B cell (primary cell): ENCODE results near the gene CINP. TPM values are rescaled to one million over a fixed set of nuclear protein-coding genes. Genes with fewer than 3 reads are reported as not detected.

Experiments used
- ATAC-seq: fragments of 200-7000 bp; cut with Tn5 transposase; one replicate; pipeline ENCODE4 v1.10.0; 2021; ENCODE audit warnings: low read depth, mild to moderate bottlenecking, moderate number of reproducible peaks, moderate library complexity
- CTCF ChIA-PET: fragments of 350-600 bp; sonication (Branson Sonifier 250); formaldehyde crosslinking; loops from one replicate; lab custom pipeline; 2021; ENCODE audit warnings: antibody characterized with exemption, inconsistent platforms; lab: Charles Lee
- POLR2A ChIA-PET: fragments of 350-600 bp; sonication (Branson Sonifier 250); formaldehyde crosslinking; loops from one replicate; lab custom pipeline; 2021; ENCODE audit warnings: antibody characterized with exemption; lab: Charles Lee
- DNase-seq: peaks from one replicate; pipeline ENCODE4 v3.0.0; 2013
- H2AFZ ChIP-seq: 2 replicates; pipeline ENCODE4 v1.6.1; 2012; ENCODE audit warnings: mild to moderate bottlenecking, low read depth, low read length; ENCODE audit not compliant: insufficient read depth, poor library complexity, severe bottlenecking
- H3K27ac ChIP-seq, 2 donors: 1 replicate in 1 of 2; 2 replicates in 1 of 2; pipeline ENCODE4 v1.5.1; 2012 to 2013; ENCODE audit warnings: low read length in 2 of 2, mild to moderate bottlenecking in 2 of 2, moderate library complexity in 1 of 2
- H3K27me3 ChIP-seq, 4 experiments: fragments of 200-600 bp in 1 of 4; sonication (generic) in 1 of 4; replicated peaks in 1 of 4; 1 replicate in 2 of 4; 2 replicates in 2 of 4; pipeline versions ENCODE4 v1.6.1 to v1.7.0; 2013 to 2016; ENCODE audit warnings: low read length in 3 of 4, mild to moderate bottlenecking in 2 of 4, mixed read lengths in 1 of 4, moderate library complexity in 1 of 4; ENCODE audit not compliant: insufficient read depth in 4 of 4, control insufficient read depth in 3 of 4; ENCODE audit errors: control extremely low read depth in 1 of 4
- H3K36me3 ChIP-seq, 2 experiments: replicated peaks in 1 of 2; 1 replicate in 1 of 2; 2 replicates in 1 of 2; pipeline versions ENCODE4 v1.6.1 to v1.7.1; 2013; ENCODE audit warnings: low read length in 1 of 2; ENCODE audit not compliant: insufficient read depth in 2 of 2, control insufficient read depth in 1 of 2; ENCODE audit errors: control extremely low read depth in 1 of 2, extremely low read depth in 1 of 2
- H3K4me1 ChIP-seq, 2 donors: fragments of 200-600 bp in 1 of 2; sonication (generic) in 1 of 2; 1 replicate in 1 of 2; 2 replicates in 1 of 2; pipeline versions ENCODE4 v1.5.1 to v1.6.1; 2013 to 2017; ENCODE audit warnings: low read length in 2 of 2; ENCODE audit not compliant: control insufficient read depth in 2 of 2, insufficient read depth in 2 of 2
- H3K4me2 ChIP-seq: replicated peaks from 2 replicates; pipeline ENCODE3; 2012; ENCODE audit warnings: mild to moderate bottlenecking, low read depth, low read length; ENCODE audit not compliant: poor library complexity, severe bottlenecking
- H3K4me3 ChIP-seq, 5 experiments: fragments of 200-600 bp in 1 of 5; sonication (generic) in 1 of 5; 1 replicate in 3 of 5; 2 replicates in 2 of 5; pipeline versions ENCODE4 v1.5.1 to v1.7.0; 2011 to 2016; ENCODE audit warnings: low read length in 4 of 5, mild to moderate bottlenecking in 4 of 5, low read depth in 2 of 5, control low read depth in 1 of 5, moderate library complexity in 1 of 5; ENCODE audit not compliant: insufficient read depth in 1 of 5; ENCODE audit errors: control extremely low read depth in 1 of 5, extremely low read depth in 1 of 5
- H3K79me2 ChIP-seq: fragments of 200-600 bp; sonication (generic); one replicate; pipeline ENCODE4 v1.6.0; 2016; ENCODE audit warnings: low read length; ENCODE audit not compliant: control insufficient read depth, insufficient read depth
- H3K9ac ChIP-seq: fragments of 200-600 bp; sonication (generic); 2 replicates; pipeline ENCODE4 v1.6.1; 2017; ENCODE audit warnings: mild to moderate bottlenecking, low read length, moderate library complexity
- H3K9me3 ChIP-seq, 3 donors: one replicate each; pipeline versions ENCODE4 v1.6.1 to v1.7.1; 2013; ENCODE audit warnings: low read length in 2 of 3; ENCODE audit not compliant: control insufficient read depth in 2 of 3, insufficient read depth in 1 of 3; ENCODE audit errors: control extremely low read depth in 1 of 3
- H4K20me1 ChIP-seq: 2 replicates; pipeline ENCODE4 v1.6.0; 2012; ENCODE audit warnings: mild to moderate bottlenecking, low read length; ENCODE audit not compliant: insufficient read depth, control insufficient read depth, poor library complexity, severe bottlenecking
- H3K27ac Mint-ChIP-seq: one replicate; pipeline ENCODE4 v1.8.0; 2021; ENCODE audit warnings: mixed read lengths
- H3K27me3 Mint-ChIP-seq: one replicate; pipeline ENCODE4 v1.8.0; 2021; ENCODE audit warnings: mixed read lengths
- H3K4me1 Mint-ChIP-seq: one replicate; pipeline ENCODE4 v1.8.0; 2021; ENCODE audit warnings: mixed read lengths
- H3K4me3 Mint-ChIP-seq: one replicate; pipeline ENCODE4 v1.8.0; 2021; ENCODE audit warnings: mixed read lengths
- H3K9me3 Mint-ChIP-seq: one replicate; pipeline ENCODE4 v1.8.0; 2022; ENCODE audit warnings: mixed read lengths; ENCODE audit not compliant: insufficient read depth
- CTCF ChIP-seq: fragments of 200-600 bp; IDR thresholded peaks from one replicate; pipeline ENCODE4 v1.8.0; 2022; ENCODE audit warnings: antibody characterized with exemption, mild to moderate bottlenecking
- EZH2 ChIP-seq: IDR thresholded peaks from 2 replicates; pipeline ENCODE4 v1.6.1; 2012; ENCODE audit warnings: borderline replicate concordance, low read depth, mild to moderate bottlenecking, moderate library complexity, low read length; ENCODE audit not compliant: insufficient read depth, poor library complexity, severe bottlenecking
- WGBS: methylation state at CpG from one replicate; pipeline ENCODE4 v1.1.5; 2013; ENCODE audit warnings: missing lambda C conversion rate; ENCODE audit not compliant: insufficient coverage; 5-methylcytosine and 5-hydroxymethylcytosine counted together
- intact Hi-C: fragments of 100-400 bp; cut with micrococcal nuclease; formaldehyde crosslinking; loops from one replicate; pipeline ENCODE4 v1.10.0; 2022
- polyA plus RNA-seq: library from polyadenylated mRNA; depleted of rRNA; stranded (reverse); fragments of >200 nt; gene quantifications from 2 replicates; pipeline ENCODE4 v1.2.3, GENCODE V29; 2012
- total RNA-seq, 2 donors: library from RNA; stranded (reverse); fragments of 120-200 nt in 1 of 2; gene quantifications; 1 replicate in 1 of 2; 2 replicates in 1 of 2; pipeline versions ENCODE4 v1.2.3 to v1.2.4, GENCODE V29; 2013 to 2022

CINP gene
- total and polyA plus RNA-seq, 2 donors (not counting 1 experiment from before 2014, with no cell fraction given), result 21.9 to 28.8 TPM

- no peak overlapping the region for H3K27ac ChIP-seq
- H3K27ac Mint-ChIP-seq, result no peak overlapping the region
- H3K79me2 ChIP-seq, result no peaks in the 10 kb centered on the region
- peaks cover 10% of the 10 kb centered on the region for H3K9me3 Mint-ChIP-seq
- POLR2A ChIA-PET, result no interaction called here
- no peaks in the 10 kb centered on the region for H4K20me1 ChIP-seq
- DNase-seq (no peak), ATAC-seq (no peak)
- H3K27me3 ChIP-seq, result no peaks in the 10 kb centered on the region
- H3K4me1 ChIP-seq, result no peaks in the 10 kb centered on the region
- H3K9me3 ChIP-seq, result peaks cover 0 to 13% (median 13%) of the 10 kb centered on the region in 3 donors
- intact Hi-C loops, result no loop called here
- TF ChIP-seq CTCF (no peak), EZH2 (no peak)
- no peaks in the 10 kb centered on the region for H3K27me3 Mint-ChIP-seq
- CTCF ChIA-PET, result no interaction called here
- H3K4me1 Mint-ChIP-seq, result no peaks in the 10 kb centered on the region
- H3K9ac ChIP-seq, result no peak overlapping the region
- H3K4me3 ChIP-seq, result no peak overlapping the region
- no peak overlapping the region for H3K4me3 Mint-ChIP-seq
- no peak overlapping the region for H3K4me2 ChIP-seq
- H3K36me3 ChIP-seq, result peaks cover 0 to 2% of the 10 kb centered on the region in 2 experiments
- 98% methylated on average over 6 of the region's 7 CpGs for WGBS
- H2AFZ ChIP-seq, result no peak overlapping the region
These were observed 44.6 kb upstream of the CINP start for GRCh38 chr14:102407258-102407657.

GRCh38 chr14:102403028-102403427 is 40.3 kb upstream of the CINP start:
- H4K20me1 ChIP-seq, result no peaks in the 10 kb centered on the region
- Mint-ChIP-seq H3K4me1 (no peaks in the 10 kb centered on the region), H3K9me3 (peaks cover 14% of the 10 kb centered on the region), H3K27ac (no peak overlapping the region), H3K27me3 (no peaks in the 10 kb centered on the region), H3K4me3 (no peak overlapping the region)
- no peaks in the 10 kb centered on the region for H3K36me3 ChIP-seq
- POLR2A ChIA-PET, result no interaction called here
- H3K4me3 ChIP-seq, result no peak overlapping the region
- TF ChIP-seq EZH2 (no peak), CTCF (no peak)
- H3K9me3 ChIP-seq, result peaks cover 2 to 44% (median 23%) of the 10 kb centered on the region in 3 donors
- DNase-seq (no peak), ATAC-seq (no peak)
- H3K79me2 ChIP-seq, result no peaks in the 10 kb centered on the region
- H3K27me3 ChIP-seq, result no peaks in the 10 kb centered on the region
- H3K4me1 ChIP-seq, result no peaks in the 10 kb centered on the region
- no peak overlapping the region for H2AFZ ChIP-seq
- no peak overlapping the region for H3K27ac ChIP-seq
- no peak overlapping the region for H3K9ac ChIP-seq
- intact Hi-C loops, result no loop called here
- H3K4me2 ChIP-seq, result no peak overlapping the region
- CTCF ChIA-PET, result no interaction called here
